NT2/D1 (cell line): Measurements from ENCODE around the gene FHAD1.

ENCODE experiments used
- SUZ12 ChIP-seq: IDR thresholded peaks from 2 replicates; pipeline ENCODE4 v1.6.1; 2011; ENCODE audit not compliant: insufficient read length, insufficient read depth; ENCODE audit errors: extremely low read depth
- YY1 ChIP-seq: IDR thresholded peaks from 2 replicates; pipeline ENCODE4 v1.6.1; 2011; ENCODE audit not compliant: insufficient read length, insufficient read depth
- ZNF274 ChIP-seq: IDR thresholded peaks from 2 replicates; pipeline ENCODE4 v1.6.1; 2011; ENCODE audit warnings: mild to moderate bottlenecking, low read depth, low read length

- no peak for TF ChIP-seq YY1
- TF ChIP-seq SUZ12 = no peak
- TF ChIP-seq ZNF274 = no peak
Measured at GRCh38 chr1:15328351-15329103, 81.5 kb downstream of the FHAD1 start.
